ENCODE data around the gene ZNF597.

The ZNF597 gene, protein sequence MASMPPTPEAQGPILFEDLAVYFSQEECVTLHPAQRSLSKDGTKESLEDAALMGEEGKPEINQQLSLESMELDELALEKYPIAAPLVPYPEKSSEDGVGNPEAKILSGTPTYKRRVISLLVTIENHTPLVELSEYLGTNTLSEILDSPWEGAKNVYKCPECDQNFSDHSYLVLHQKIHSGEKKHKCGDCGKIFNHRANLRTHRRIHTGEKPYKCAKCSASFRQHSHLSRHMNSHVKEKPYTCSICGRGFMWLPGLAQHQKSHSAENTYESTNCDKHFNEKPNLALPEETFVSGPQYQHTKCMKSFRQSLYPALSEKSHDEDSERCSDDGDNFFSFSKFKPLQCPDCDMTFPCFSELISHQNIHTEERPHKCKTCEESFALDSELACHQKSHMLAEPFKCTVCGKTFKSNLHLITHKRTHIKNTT

DNA sequence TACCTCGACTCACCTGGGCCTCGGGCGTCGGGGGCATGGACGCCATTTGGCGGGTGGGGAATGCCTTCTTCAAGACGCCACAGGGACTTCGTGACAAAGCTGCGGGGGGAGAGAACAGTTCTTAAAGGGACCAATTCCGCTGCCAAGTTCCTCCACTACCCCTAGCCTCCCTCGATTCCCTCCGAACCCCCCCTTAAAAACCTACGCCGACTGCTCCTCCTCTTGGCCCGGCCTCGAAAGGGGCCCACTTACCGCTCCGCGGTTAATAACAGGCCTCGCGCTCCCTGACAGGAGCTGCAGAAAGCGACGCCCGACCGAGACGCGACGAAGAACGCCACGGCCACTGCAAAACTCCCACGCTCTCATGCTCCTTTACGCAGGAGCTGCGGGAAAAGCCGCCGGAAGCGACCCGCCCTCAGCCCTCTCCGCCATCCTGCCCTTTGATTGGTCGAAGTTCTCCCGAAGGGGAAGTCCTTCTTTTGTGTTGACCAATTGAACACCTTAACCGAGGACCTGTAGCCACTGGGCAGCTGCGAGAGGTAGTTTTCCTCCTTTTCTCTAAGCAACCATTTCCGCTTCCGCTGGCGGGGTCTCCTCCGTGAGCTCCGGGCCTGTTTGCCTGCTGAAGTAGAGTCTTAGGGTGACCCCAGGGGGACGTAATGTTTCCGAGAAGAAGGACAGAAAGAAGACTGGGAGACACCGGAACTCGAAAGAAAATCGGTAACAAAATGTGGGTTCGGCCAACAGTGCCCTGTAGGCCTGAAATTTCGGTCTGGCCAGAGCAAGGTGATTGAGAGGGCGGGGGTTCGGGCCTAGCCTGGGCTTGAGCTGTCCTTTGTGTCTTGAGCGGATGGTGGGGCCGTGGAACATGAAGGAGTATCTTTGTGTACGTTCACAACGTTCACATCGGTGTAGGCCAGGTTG is at the start of gene ZNF597, which contains the start of gene NAA60:
ZNF597 (minus strand) TSS at position 397 of the 924 bp plus-strand sequence; CDS start at position 46, 351 bp downstream.
NAA60 (plus strand) TSS at position 573 of the 924 bp plus-strand sequence. CDS start 32,548 bp downstream, outside the sequence.
- H3K4me3 ChIP-seq (ENCODE audit: low read depth, low read length): peak within 1 kb of the TSS; percentile 51
- peak; percentile 75 for DNase-seq (ENCODE audit: low read depth)

DNA sequence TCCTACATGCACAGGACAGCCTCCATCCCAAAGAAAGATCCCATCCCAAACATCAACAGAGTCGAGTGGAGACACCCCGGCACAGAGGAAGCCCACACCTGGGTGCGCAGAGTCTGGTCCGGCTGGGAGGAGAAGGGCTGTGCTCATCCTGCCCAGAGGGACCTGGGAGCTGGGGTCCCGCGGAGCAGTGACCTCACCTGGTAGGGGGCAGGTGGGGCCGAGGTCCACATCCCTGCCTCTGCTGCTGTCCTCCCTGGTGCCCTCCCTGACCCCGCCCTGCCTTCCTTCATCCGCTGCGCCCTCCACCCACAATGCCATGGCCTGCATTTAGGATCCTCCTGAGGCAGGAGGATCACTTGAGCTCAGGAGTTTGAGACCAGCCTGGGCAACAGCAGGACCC is 49.1 kb upstream of the ZNF597 start:
- no peak for DNase-seq (ENCODE audit: low read depth)
- H3K4me3 ChIP-seq (ENCODE audit: low read depth, low read length): no peak overlapping the region

GRCh38 chr16:3490911-3491629 is 47.8 kb upstream of the ZNF597 start:
- peak; percentile 39 for DNase-seq (ENCODE audit: low read depth)
- no peak overlapping the region for H3K4me3 ChIP-seq (ENCODE audit: low read depth, low read length)

DNA sequence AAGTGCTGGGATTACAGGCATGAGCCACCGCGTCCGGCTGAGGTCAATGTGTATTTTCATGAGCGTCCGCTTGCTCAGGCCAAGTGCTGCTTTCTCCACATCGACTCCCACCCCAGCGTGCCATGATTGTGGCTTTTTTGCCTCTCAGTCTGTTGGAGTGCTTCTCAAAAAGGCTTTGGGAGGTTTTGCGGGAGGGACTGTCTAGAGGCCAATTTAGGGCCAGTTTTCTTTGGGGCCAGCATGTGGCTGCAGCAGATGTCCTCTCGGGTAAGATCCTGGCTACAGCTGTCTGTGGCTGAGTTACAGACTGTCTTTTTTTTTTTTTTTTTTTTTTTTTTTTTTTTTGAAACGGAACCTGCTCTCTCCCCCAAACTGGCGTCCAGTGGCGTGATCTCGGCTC is 45.5 kb upstream of the ZNF597 start:
- DNase-seq (ENCODE audit: low read depth): no peak

DNA sequence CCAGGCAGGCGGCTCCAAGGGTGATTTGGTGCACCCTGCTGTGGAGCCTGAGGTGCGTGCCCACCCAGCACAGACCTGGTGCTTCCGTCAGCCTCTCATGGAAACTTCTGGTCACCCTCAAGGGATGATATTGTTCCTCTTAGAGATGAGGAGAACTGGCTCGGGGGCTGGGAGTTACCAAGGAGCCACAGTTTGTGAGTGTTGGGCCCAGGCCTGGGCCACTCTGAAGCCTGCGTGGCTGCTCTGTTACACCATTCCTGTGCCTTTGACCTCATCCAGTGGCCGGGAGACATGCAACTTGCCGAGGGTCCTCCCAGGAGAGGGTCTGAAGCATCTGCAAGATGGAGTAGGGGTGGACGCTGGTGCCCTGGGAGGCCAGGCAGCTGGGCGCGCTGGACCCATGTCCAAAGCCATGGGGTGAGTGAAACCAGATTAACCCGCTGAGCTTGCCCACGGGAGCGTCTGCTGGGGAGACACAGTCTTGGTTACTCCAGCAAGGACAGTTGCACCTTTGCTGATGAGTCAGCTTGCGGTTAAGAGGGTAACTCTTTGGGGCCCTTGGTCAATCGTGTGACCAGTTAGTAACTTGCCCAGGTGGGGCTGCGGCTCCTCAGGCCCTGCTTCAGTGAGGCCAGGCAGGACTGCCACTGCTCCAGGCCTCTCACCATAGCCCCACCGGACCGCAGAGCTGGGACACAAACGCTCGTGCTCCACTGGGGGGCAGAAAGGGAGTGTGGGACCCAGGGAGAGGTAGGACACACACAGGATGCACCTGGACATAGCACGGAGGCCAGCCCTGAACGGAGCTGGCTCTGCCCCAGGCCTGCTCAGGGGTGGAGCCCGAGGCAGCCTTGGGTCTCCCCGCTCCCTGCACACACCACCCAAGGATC is 44.5 kb upstream of the ZNF597 start:
- H3K4me3 ChIP-seq (ENCODE audit: low read depth, low read length): no peak overlapping the region

More for the DNA sequence above, 45.5 kb upstream of the ZNF597 start:
- H3K4me3 ChIP-seq (ENCODE audit: low read depth, low read length): no peak overlapping the region

DNA sequence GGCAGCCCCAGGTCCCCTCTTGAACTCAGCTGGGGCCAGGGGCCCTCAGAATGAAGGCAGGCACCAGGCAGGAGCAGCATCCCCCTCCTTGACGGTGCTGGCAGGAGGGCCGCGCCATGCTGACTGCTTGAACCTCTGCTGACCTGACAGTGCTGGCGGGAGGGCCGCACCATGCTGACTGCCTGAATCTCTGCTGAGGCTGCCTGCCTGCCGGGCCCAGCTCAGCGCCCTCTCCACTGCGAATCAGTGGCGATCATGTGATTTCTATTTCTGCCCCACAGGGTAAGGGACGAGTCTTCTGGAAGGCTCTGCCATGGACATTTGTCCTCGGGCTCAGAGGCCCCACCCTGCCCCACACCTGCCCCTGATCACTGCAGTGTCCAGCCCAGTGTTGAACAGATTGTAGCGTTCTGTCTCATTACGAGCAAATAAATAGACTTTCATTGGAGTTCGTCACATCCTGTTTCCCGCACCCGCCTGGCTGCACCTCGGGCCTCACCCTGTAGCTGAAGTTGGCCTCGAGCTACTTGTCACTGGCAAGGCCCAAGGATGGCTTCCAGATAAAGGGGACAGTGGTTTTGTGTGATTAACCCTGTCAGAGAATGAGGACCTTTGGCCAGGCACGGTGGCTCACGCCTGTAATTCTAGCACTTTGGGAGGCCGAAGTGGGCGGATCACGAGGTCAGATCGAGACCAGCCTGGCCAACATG is 43.4 kb upstream of the ZNF597 start:
- no peak for DNase-seq (ENCODE audit: low read depth)
- no peak overlapping the region for H3K4me3 ChIP-seq (ENCODE audit: low read depth, low read length)

More for the DNA sequence above, 44.5 kb upstream of the ZNF597 start:
- no peak for DNase-seq (ENCODE audit: low read depth)

- no peak overlapping the region for H3K4me3 ChIP-seq (ENCODE audit: low read depth, low read length)
- no peak for DNase-seq (ENCODE audit: low read depth)
Measured at GRCh38 chr16:3485821-3486505, 42.7 kb upstream of the ZNF597 start.

GRCh38 chr16:3485097-3485745 is 41.9 kb upstream of the ZNF597 start:
- no peak overlapping the region for H3K4me3 ChIP-seq (ENCODE audit: low read depth, low read length)
- no peak for DNase-seq (ENCODE audit: low read depth)

DNA sequence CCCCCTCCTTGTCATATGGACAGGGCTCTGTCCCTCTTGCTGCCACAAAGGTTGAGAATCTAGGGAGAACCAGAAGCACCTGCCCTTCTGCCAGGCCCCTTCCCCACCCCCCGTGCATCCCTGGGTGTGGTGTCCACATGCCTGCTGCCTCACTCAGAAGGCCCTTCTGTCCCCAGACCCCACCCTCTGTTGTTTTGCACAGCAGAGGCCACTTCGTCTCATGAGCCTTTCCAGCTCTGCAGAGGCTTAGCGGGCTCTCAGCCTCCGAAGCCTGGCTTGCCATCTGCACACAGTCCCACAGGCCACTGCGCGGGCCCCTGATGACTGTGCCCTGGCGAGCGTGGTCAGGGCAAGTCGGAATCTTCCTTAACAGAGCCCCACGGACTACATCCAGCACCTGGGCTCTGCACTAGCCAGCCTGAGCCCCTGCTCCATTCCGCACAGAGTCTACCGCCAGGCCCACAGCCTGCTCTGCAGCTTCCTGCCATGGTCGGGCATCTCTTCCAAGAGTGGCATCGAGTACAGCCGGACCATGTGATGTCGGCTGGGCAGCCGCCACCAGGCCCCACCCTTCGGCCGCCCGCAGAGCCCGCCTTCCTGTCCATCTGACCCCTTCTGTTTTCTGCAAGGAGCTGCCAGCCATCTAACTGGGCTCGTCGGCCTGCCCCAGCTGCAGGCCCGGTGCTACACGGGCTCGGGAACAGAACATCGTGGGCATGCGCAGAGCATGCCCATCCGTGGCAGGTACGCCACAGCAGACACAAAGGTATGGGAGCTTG is 41.2 kb upstream of the ZNF597 start:
- no peak for DNase-seq (ENCODE audit: low read depth)
- H3K4me3 ChIP-seq (ENCODE audit: low read depth, low read length): no peak overlapping the region

DNA sequence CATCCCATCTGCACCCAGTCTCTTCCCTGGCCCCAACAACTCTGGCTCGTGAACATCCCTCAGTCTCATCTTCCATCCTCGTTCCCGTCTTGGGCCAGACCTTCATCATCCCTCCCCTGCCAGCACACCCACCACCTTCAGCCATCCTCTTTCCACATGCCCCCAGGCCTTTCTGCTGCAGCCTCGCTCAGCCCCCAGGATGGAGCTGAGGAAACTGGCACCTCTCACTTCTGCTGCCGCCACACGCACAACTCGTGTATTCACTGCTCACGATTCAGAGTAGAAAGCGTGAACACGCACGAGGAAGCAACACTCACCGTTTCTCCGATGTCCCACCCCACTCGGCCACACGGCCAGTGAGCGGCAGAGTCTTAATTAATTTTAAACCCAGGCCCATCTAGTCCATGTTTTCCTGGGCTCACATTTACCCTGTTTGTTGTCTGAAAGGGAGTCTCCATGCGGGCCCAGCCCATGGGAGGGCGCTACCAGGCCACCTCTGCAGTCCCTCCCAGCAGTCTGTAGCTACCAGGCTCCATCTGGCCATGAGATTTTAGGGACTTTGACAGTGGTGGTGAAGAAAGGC is 39.4 kb upstream of the ZNF597 start:
- no peak overlapping the region for H3K4me3 ChIP-seq (ENCODE audit: low read depth, low read length)
- no peak for DNase-seq (ENCODE audit: low read depth)

DNA sequence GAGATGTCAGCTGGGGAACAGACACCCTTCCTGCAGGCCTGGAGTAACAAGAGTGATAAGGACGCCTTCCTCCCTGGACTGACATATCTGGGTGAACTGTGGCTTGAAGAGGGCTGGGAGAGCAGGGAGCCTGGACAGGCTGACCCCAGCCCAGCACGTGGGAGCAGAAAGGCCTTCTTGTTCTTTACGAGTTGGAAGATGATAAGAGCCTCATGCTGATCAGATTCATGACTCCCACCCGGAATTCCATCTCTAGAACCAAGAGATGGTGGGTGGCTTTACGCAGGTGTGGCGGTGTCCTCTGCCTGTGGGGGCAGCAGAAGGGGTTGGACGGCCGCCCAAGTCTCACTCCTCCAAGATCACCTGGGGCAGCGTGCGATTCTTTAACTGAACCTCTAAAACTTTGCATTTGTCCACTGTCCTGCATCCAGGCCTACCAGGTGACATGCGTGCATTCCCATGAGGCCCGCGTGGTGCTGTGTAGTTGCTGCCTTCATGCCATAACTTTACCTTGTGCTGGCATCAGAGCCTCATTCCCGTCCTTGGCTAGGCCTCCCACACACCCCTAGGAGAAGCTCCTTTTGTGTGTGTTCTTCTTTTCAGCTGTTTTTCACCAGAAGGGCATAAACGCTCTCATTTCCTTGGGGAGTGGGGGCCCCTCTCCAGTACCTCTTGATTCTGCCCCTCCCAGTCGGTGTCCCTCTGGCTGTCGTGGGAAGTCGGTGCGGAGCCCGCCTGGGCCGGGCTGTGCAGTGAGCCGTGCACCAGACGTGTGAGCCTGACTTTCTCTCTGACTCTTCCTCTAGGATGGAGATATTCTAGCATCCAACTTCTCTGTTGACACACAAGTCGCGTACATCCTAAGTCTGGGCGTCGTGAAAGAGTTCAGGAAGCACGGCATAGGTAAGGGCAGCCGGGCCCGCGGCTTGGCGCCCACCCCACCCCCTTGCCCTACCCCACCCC is 38.7 kb upstream of the ZNF597 start:
- no peak for DNase-seq (ENCODE audit: low read depth)
- H3K4me3 ChIP-seq (ENCODE audit: low read depth, low read length): no peak overlapping the region

- no peak for DNase-seq (ENCODE audit: low read depth)
- no peak overlapping the region for H3K4me3 ChIP-seq (ENCODE audit: low read depth, low read length)
Measured at GRCh38 chr16:3480901-3481695, 37.8 kb upstream of the ZNF597 start.

DNA sequence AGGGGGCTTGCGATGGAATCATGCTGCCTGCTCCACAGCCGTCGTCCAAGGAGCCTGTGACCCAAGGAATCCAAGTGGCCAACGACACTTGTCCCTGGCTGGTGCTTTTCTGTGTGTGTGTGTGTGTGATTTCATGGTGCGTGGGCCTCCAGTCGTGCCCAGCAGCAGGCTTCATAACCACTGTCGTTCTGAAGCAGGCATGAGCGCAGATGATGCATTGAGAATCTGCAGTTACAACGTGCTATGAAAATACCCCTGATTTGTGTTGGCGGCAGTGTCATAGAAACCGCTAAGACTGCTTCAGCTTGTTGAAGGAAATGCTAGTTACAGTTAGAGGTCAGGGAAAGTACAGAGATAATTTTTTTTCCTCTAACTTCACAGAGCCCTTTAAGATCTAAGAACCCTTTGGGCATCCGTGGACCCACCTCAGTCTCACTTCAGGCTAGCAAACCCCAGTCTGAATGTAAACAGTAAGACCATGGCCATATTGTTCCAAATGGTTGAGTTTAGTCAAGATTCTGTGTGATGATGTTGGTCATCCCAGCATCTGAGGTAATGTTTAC is 36.4 kb upstream of the ZNF597 start:
- no peak for DNase-seq (ENCODE audit: low read depth)

More for the DNA sequence above, 36.4 kb upstream of the ZNF597 start:
- no peak overlapping the region for H3K4me3 ChIP-seq (ENCODE audit: low read depth, low read length)

Measured in skeletal muscle cell (primary cell).